Testis (tissue), 3 donors: ENCODE measurements around the gene GOLPH3. TPM values are rescaled to one million over a fixed set of nuclear protein-coding genes. Genes with fewer than 3 reads are reported as not detected.

Source experiments
- DNase-seq: peaks from one replicate; pipeline ENCODE4 v3.0.0-alpha.2; 2019
- H3K27ac ChIP-seq, 2 donors: fragments of 200-600 bp; sonication (generic); one replicate each; pipeline ENCODE4 v1.5.1; 2019
- H3K27me3 ChIP-seq: fragments of 200-600 bp; sonication (generic); one replicate; pipeline ENCODE4 v1.5.1; 2019
- H3K36me3 ChIP-seq: fragments of 200-600 bp; sonication (generic); one replicate; pipeline ENCODE4 v1.5.1; 2017; ENCODE audit warnings: low read depth; ENCODE audit errors: missing control alignments
- H3K4me1 ChIP-seq: fragments of 200-600 bp; sonication (generic); one replicate; pipeline ENCODE4 v1.5.1; 2019
- H3K4me3 ChIP-seq, 2 donors: fragments of 200-600 bp; sonication (generic); one replicate each; pipeline ENCODE4 v1.5.1; 2017 to 2019
- H3K9me3 ChIP-seq: fragments of 200-600 bp; sonication (generic); one replicate; pipeline ENCODE4 v1.5.1; 2017
- POLR2A ChIP-seq: fragments of 450-650 bp; IDR thresholded peaks from one replicate; pipeline ENCODE4 v1.6.1; 2017; ENCODE audit warnings: antibody characterized with exemption, mild to moderate bottlenecking, moderate library complexity
- WGBS, 2 donors: methylation state at CpG; one replicate each; pipeline ENCODE4 v1.1.5; 2018; 5-methylcytosine and 5-hydroxymethylcytosine counted together
- intact Hi-C: fragments of 100-400 bp; cut with DNase I; formaldehyde crosslinking; loops from one replicate; pipeline ENCODE4 v1.15.1; 2023; ENCODE audit warnings: low total_unique reads
- polyA plus RNA-seq: library from polyadenylated mRNA; stranded (reverse); fragments of 350-450 nt; fragmentation: Illumina TruSeq; extraction: RNeasy Lipid Tissue Mini Kit (QIAGEN cat#74804); gene quantifications from one replicate; pipeline ENCODE4 v1.2.3, GENCODE V29; 2014; ENCODE audit warnings: low read depth, low replicate concordance; ENCODE audit not compliant: insufficient read depth
- total RNA-seq, 2 donors: library from RNA; depleted of rRNA; stranded (reverse); fragments of >200 nt; gene quantifications; one replicate each; pipeline ENCODE4 v1.2.3, GENCODE V29; 2016
- TF ChIP-seq, protein P1 (sequence below), 3 experiments: fragments of 450-650 bp in 2 of 3; fragments of 200-600 bp in 1 of 3; sonication (generic) in 1 of 3; IDR thresholded peaks; one replicate each; pipeline ENCODE4 v1.5.1; 2016 to 2019; ENCODE audit warnings: antibody characterized with exemption in 3 of 3, mild to moderate bottlenecking in 2 of 3, moderate library complexity in 1 of 3

GOLPH3 gene
- total and polyA plus RNA-seq, 3 donors from 2014 or later: 54.2 to 102 (median 88.7) TPM

DNA sequence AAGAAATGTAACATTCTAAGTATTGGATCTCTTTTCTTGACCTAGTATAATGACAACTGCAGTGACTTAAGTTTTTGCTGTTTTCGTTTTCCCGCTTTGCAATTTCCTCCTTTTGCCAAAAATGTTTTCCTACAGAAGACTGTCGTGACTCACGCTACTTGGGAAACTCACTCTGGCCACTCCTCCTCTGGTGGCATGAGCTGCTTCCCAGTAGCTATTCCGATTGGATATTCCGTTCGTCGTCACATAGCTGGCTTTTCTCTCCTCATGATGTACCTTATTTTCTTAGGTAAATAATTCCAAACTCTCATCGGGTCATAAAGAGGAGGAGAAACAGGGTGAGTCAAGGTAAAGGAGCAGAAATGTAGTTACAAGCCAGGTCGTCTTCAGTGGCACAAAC lies 64.9 kb downstream of the GOLPH3 start:
- TF ChIP-seq, protein P1, sequence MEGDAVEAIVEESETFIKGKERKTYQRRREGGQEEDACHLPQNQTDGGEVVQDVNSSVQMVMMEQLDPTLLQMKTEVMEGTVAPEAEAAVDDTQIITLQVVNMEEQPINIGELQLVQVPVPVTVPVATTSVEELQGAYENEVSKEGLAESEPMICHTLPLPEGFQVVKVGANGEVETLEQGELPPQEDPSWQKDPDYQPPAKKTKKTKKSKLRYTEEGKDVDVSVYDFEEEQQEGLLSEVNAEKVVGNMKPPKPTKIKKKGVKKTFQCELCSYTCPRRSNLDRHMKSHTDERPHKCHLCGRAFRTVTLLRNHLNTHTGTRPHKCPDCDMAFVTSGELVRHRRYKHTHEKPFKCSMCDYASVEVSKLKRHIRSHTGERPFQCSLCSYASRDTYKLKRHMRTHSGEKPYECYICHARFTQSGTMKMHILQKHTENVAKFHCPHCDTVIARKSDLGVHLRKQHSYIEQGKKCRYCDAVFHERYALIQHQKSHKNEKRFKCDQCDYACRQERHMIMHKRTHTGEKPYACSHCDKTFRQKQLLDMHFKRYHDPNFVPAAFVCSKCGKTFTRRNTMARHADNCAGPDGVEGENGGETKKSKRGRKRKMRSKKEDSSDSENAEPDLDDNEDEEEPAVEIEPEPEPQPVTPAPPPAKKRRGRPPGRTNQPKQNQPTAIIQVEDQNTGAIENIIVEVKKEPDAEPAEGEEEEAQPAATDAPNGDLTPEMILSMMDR (IDR thresholded peaks at IDR 0.05): no peak
- no peak for TF ChIP-seq POLR2A
- Histone ChIP-seq H3K27ac (no peak overlapping the region), H3K9me3 (no peaks in the 10 kb centered on the region), H3K4me3 (no peak overlapping the region), H3K36me3 (no peaks in the 10 kb centered on the region), H3K27me3 (no peaks in the 10 kb centered on the region), H3K4me1 (no peaks in the 10 kb centered on the region)
- DNase-seq: no peak
- intact Hi-C loops: no loop called here
- 94 to 96% methylated on average over 10 of the region's 10 CpGs for WGBS, 2 donors

DNA sequence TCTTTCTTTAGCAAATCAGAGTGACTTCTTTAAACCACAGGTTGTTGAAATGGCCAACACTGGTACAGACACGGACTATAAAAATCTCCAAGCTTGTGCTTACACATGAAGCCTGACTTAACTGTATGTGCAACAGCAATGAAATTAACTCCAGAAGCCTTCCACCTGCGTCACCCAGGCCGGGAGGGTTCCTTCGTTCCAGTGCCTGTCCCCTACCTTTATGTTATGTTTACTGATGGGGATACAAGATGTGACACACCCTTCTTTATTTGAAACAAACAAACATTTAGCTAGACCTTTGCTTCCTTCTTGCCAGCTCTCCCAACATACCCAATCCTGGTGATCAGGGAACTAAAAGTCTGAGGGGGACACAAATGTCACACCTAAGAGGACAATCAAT lies 66.0 kb downstream of the GOLPH3 start:
- no peaks in the 10 kb centered on the region for H3K27me3 ChIP-seq
- no peak overlapping the region for H3K27ac ChIP-seq
- no peak for TF ChIP-seq POLR2A
- TF ChIP-seq, protein P1 (IDR thresholded peaks at IDR 0.05): no peak
- intact Hi-C loops: no loop called here
- H3K4me1 ChIP-seq: no peaks in the 10 kb centered on the region
- 92 to 93% methylated on average over 4 of the region's 4 CpGs for WGBS, 2 donors
- no peaks in the 10 kb centered on the region for H3K9me3 ChIP-seq
- H3K4me3 ChIP-seq: no peak overlapping the region
- no peak for DNase-seq
- no peaks in the 10 kb centered on the region for H3K36me3 ChIP-seq

DNA sequence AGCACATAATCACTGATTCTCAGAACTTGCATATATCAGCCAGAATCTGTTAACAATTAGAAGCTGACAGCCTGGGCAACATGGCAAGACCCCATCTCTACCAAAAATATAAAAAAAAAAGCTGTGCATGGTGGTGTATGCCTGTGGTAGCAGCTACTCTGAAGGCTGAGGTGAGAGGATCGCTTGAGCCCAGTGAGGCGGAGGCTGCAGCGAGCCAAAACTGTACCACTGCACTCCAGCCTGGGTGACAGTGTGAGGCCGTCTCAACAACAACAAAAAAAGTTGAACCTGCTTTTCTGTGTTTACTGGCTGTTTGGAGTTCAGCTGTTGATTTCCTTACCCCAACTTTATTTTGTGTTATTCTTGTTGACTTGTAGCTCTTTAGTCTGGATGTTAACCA lies 66.8 kb downstream of the GOLPH3 start:
- H3K9me3 ChIP-seq: no peaks in the 10 kb centered on the region
- no peaks in the 10 kb centered on the region for H3K4me1 ChIP-seq
- 94% methylated on average over 4 of the region's 4 CpGs for WGBS, 2 donors
- TF ChIP-seq POLR2A: no peak
- TF ChIP-seq, protein P1 (IDR thresholded peaks at IDR 0.05): no peak
- no peak for DNase-seq
- H3K4me3 ChIP-seq: no peak overlapping the region
- H3K27me3 ChIP-seq: no peaks in the 10 kb centered on the region
- intact Hi-C loops: no loop called here
- H3K27ac ChIP-seq: no peak overlapping the region
- H3K36me3 ChIP-seq: no peaks in the 10 kb centered on the region

DNA sequence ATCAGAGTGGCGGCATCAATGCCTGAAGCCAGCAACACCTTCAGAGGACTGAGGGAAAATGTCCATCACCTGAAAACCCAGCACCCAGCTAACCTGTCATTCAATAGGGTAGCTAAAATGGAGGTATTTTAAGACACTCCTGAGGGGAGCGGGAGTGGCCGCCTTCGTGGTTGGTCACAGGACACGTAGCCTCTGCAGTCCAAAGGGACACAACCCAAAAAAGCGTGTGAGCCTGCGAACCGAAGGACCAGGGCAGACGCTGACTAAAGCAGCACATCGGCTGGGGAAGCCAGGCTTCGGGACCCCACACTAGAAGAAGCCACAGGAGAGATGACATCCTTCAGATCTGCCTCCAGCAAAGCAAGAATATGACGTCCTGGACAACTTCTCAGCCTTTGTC lies 70.6 kb downstream of the GOLPH3 start:
- H3K36me3 ChIP-seq: no peaks in the 10 kb centered on the region
- no peaks in the 10 kb centered on the region for H3K9me3 ChIP-seq
- intact Hi-C loops: no loop called here
- H3K27ac ChIP-seq: no peak overlapping the region
- H3K27me3 ChIP-seq: no peaks in the 10 kb centered on the region
- 90 to 95% methylated on average over 12 of the region's 12 CpGs for WGBS, 2 donors
- no peak for TF ChIP-seq POLR2A
- TF ChIP-seq, protein P1 (IDR thresholded peaks at IDR 0.05): no peak
- H3K4me3 ChIP-seq: no peak overlapping the region
- peaks cover 12% of the 10 kb centered on the region for H3K4me1 ChIP-seq
- no peak for DNase-seq

DNA sequence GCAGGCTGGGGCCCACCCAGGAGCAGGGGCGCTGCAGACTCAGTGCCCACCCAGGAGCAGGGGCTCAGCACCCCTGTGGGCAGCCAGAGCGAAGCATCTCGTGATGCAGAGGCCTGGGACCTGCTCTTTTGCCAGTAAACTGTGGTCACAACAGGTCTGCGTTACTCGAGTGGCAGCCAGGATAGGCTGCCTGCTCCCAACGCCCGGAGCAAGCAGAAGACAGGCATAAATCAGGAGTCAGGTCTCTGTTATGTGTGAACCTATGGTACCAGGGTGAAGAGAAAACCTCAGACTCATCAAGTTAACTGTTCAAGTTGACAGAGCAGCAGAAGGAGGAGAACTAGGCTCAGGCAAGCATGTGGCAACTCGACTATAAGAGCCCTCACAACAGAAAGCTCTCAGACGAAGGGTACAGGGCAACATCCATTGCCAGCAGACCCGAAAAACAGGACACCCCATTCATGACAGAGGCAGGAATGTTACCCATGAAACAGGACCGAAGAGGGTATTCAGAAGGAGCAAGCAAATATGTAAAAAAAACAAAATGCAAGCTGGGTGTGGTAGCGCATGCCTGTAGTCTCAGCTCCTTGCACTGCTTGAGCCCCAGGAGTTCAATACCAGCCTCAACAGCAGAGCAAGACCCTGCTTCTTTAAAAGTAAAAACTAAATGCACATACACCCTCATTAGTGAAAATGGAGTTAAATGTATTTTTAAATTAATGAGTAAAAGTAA lies 71.7 kb downstream of the GOLPH3 start:
- H3K36me3 ChIP-seq: no peaks in the 10 kb centered on the region
- no peaks in the 10 kb centered on the region for H3K27me3 ChIP-seq
- H3K27ac ChIP-seq: no peak overlapping the region
- H3K4me3 ChIP-seq: no peak overlapping the region
- peaks cover 17% of the 10 kb centered on the region for H3K4me1 ChIP-seq
- no peak for DNase-seq
- WGBS, 2 donors: 69 to 74% methylated on average over 12 of the region's 12 CpGs
- intact Hi-C loops: no loop called here
- no peak for TF ChIP-seq POLR2A
- TF ChIP-seq, protein P1 (IDR thresholded peaks at IDR 0.05): no peak
- H3K9me3 ChIP-seq: no peaks in the 10 kb centered on the region
